Measurements from ENCODE around the gene MAP3K14. TPM values are rescaled to one million over a fixed set of nuclear protein-coding genes. Genes with fewer than 3 reads are reported as not detected.

The MAP3K14 gene
- total RNA-seq, 1 donor from 2014 or later, result 5.2 TPM

GRCh38 chr17:45260204-45260783 is 56.5 kb downstream of the MAP3K14 start:
- Mint-ChIP-seq H3K27me3 (ENCODE audit: low read depth) (peaks cover 2% of the 10 kb centered on the region), H3K9me3 (ENCODE audit: low read depth) (no peaks in the 10 kb centered on the region), H3K4me1 (ENCODE audit: low read depth) (peaks cover 9% of the 10 kb centered on the region), H3K4me3 (ENCODE audit: unreplicated experiment) (no peak overlapping the region), H3K36me3 (ENCODE audit: low read depth) (peaks cover 8% of the 10 kb centered on the region), H3K27ac (ENCODE audit: unreplicated experiment) (no peak overlapping the region)
- no peak for TF ChIP-seq CTCF (IDR thresholded peaks at IDR 0.05)
- DNase-seq (ENCODE audit: low spot score), result no peak

GRCh38 chr17:45258981-45259380 is 57.8 kb downstream of the MAP3K14 start:
- Mint-ChIP-seq H3K9me3 (ENCODE audit: low read depth) (no peaks in the 10 kb centered on the region), H3K27ac (ENCODE audit: unreplicated experiment) (no peak overlapping the region), H3K27me3 (ENCODE audit: low read depth) (peaks cover 2% of the 10 kb centered on the region), H3K36me3 (ENCODE audit: low read depth) (peaks cover 2% of the 10 kb centered on the region), H3K4me3 (ENCODE audit: unreplicated experiment) (no peak overlapping the region), H3K4me1 (ENCODE audit: low read depth) (peaks cover 9% of the 10 kb centered on the region)
- no peak for DNase-seq (ENCODE audit: low spot score)
- TF ChIP-seq CTCF (IDR thresholded peaks at IDR 0.05), result no peak

- H3K4me1 Mint-ChIP-seq (ENCODE audit: low read depth), result peaks cover 2% of the 10 kb centered on the region
- no peak overlapping the region for H3K4me3 Mint-ChIP-seq (ENCODE audit: unreplicated experiment)
- DNase-seq (ENCODE audit: low spot score), result no peak
- peaks cover 2% of the 10 kb centered on the region for H3K27me3 Mint-ChIP-seq (ENCODE audit: low read depth)
- H3K27ac Mint-ChIP-seq (ENCODE audit: unreplicated experiment), result no peak overlapping the region
- H3K36me3 Mint-ChIP-seq (ENCODE audit: low read depth), result no peaks in the 10 kb centered on the region
- H3K9me3 Mint-ChIP-seq (ENCODE audit: low read depth), result no peaks in the 10 kb centered on the region
- no peak for TF ChIP-seq CTCF (IDR thresholded peaks at IDR 0.05)
Observed at GRCh38 chr17:45257115-45257514, 59.7 kb downstream of the MAP3K14 start.

GRCh38 chr17:45256114-45256966 is 60.5 kb downstream of the MAP3K14 start:
- Mint-ChIP-seq H3K27ac (ENCODE audit: unreplicated experiment) (no peak overlapping the region), H3K9me3 (ENCODE audit: low read depth) (no peaks in the 10 kb centered on the region), H3K36me3 (ENCODE audit: low read depth) (no peaks in the 10 kb centered on the region), H3K4me3 (ENCODE audit: unreplicated experiment) (no peak overlapping the region), H3K27me3 (ENCODE audit: low read depth) (peaks cover 2% of the 10 kb centered on the region), H3K4me1 (ENCODE audit: low read depth) (peaks cover 2% of the 10 kb centered on the region)
- peak; percentile 29 for TF ChIP-seq CTCF (IDR thresholded peaks at IDR 0.05)
- DNase-seq (ENCODE audit: low spot score), result no peak

GRCh38 chr17:45255358-45255757 is 61.5 kb downstream of the MAP3K14 start:
- no peak overlapping the region for H3K27ac Mint-ChIP-seq (ENCODE audit: unreplicated experiment)
- no peaks in the 10 kb centered on the region for H3K9me3 Mint-ChIP-seq (ENCODE audit: low read depth)
- H3K4me1 Mint-ChIP-seq (ENCODE audit: low read depth), result peaks cover 2% of the 10 kb centered on the region
- DNase-seq (ENCODE audit: low spot score), result no peak
- peaks cover 2% of the 10 kb centered on the region for H3K27me3 Mint-ChIP-seq (ENCODE audit: low read depth)
- no peak for TF ChIP-seq CTCF (IDR thresholded peaks at IDR 0.05)
- no peaks in the 10 kb centered on the region for H3K36me3 Mint-ChIP-seq (ENCODE audit: low read depth)
- no peak overlapping the region for H3K4me3 Mint-ChIP-seq (ENCODE audit: unreplicated experiment)
